Measurements from ENCODE around the gene DPP10.

DNA sequence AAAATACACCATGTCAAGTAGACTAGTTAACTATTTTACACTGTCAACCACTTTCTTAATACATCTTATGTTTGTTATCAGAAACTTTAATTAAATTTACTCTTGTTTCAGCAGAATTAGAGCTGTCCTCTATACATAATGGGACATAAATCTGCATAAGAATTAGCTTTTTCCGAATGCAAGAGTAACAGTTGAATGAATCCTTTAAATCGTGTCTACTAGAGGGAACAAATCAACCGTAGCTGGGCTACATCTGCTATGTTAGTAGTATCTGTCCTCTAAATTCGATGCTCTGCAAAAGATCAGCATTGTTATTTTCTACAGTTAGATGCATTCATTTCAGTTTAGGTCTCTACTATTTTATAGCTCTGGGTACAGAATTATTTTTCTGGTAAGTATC is 1090.6 kb downstream of the DPP10 start:
- TF ChIP-seq POLR2A (IDR thresholded peaks at IDR 0.05): no peak
- TF ChIP-seq, protein P1, sequence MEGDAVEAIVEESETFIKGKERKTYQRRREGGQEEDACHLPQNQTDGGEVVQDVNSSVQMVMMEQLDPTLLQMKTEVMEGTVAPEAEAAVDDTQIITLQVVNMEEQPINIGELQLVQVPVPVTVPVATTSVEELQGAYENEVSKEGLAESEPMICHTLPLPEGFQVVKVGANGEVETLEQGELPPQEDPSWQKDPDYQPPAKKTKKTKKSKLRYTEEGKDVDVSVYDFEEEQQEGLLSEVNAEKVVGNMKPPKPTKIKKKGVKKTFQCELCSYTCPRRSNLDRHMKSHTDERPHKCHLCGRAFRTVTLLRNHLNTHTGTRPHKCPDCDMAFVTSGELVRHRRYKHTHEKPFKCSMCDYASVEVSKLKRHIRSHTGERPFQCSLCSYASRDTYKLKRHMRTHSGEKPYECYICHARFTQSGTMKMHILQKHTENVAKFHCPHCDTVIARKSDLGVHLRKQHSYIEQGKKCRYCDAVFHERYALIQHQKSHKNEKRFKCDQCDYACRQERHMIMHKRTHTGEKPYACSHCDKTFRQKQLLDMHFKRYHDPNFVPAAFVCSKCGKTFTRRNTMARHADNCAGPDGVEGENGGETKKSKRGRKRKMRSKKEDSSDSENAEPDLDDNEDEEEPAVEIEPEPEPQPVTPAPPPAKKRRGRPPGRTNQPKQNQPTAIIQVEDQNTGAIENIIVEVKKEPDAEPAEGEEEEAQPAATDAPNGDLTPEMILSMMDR (IDR thresholded peaks at IDR 0.05): no peak
- no peak for TF ChIP-seq EP300 (IDR thresholded peaks at IDR 0.05)

Data from sigmoid colon (tissue), 4 donors.